D721Med (cell line): ENCODE data around the gene ZIC4.

Experiments
- DNase-seq: peaks from one replicate; pipeline ENCODE4 v3.0.0; 2011; ENCODE audit warnings: low spot score; ENCODE audit not compliant: insufficient read length
- FAIRE-seq: peaks from 2 replicates; lab custom pipeline; 2011; peaks lifted over from hg19 to GRCh38; lab: Jason Lieb, UNC
- TF ChIP-seq, protein P1 (sequence below): IDR thresholded peaks from 2 replicates; pipeline ENCODE4 v1.5.1; 2012; ENCODE audit warnings: mild to moderate bottlenecking, control low read depth; ENCODE audit not compliant: insufficient read depth; ENCODE audit errors: missing control alignments

The ZIC4 gene

GRCh38 chr3:147426931-147427330, 20.6 kb upstream of the ZIC4 start:
- DNase-seq (no peak), FAIRE-seq (no peak)
- TF ChIP-seq, protein P1, sequence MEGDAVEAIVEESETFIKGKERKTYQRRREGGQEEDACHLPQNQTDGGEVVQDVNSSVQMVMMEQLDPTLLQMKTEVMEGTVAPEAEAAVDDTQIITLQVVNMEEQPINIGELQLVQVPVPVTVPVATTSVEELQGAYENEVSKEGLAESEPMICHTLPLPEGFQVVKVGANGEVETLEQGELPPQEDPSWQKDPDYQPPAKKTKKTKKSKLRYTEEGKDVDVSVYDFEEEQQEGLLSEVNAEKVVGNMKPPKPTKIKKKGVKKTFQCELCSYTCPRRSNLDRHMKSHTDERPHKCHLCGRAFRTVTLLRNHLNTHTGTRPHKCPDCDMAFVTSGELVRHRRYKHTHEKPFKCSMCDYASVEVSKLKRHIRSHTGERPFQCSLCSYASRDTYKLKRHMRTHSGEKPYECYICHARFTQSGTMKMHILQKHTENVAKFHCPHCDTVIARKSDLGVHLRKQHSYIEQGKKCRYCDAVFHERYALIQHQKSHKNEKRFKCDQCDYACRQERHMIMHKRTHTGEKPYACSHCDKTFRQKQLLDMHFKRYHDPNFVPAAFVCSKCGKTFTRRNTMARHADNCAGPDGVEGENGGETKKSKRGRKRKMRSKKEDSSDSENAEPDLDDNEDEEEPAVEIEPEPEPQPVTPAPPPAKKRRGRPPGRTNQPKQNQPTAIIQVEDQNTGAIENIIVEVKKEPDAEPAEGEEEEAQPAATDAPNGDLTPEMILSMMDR, result no peak

DNA sequence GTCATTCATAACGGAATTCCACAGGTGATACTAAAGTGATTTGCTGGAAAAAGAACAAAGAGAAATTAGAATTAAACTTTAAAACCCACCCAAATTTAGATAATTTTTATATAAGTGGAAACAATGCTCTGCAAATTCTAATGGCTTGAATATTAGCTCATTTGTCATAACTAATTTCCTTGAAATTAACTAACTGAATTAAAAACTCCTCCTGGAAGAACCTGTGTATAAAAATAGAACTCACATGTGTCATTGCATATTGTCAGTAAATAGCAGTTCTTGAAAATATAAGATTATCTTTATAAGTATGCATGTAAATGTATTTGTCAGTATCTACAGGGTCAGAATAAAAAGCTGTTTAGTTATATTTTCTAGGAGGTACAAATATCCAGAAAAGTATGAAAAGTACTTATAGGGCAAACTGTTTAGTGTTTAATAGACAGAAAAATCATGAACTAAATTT, 19.1 kb upstream of the ZIC4 start:
- TF ChIP-seq, protein P1, result no peak

GRCh38 chr3:147424581-147425387, 18.4 kb upstream of the ZIC4 start:
- TF ChIP-seq, protein P1, result no peak
- DNase-seq (no peak), FAIRE-seq (no peak)

More for the DNA sequence above, 19.1 kb upstream of the ZIC4 start:
- no peak for FAIRE-seq
- no peak for DNase-seq

DNA sequence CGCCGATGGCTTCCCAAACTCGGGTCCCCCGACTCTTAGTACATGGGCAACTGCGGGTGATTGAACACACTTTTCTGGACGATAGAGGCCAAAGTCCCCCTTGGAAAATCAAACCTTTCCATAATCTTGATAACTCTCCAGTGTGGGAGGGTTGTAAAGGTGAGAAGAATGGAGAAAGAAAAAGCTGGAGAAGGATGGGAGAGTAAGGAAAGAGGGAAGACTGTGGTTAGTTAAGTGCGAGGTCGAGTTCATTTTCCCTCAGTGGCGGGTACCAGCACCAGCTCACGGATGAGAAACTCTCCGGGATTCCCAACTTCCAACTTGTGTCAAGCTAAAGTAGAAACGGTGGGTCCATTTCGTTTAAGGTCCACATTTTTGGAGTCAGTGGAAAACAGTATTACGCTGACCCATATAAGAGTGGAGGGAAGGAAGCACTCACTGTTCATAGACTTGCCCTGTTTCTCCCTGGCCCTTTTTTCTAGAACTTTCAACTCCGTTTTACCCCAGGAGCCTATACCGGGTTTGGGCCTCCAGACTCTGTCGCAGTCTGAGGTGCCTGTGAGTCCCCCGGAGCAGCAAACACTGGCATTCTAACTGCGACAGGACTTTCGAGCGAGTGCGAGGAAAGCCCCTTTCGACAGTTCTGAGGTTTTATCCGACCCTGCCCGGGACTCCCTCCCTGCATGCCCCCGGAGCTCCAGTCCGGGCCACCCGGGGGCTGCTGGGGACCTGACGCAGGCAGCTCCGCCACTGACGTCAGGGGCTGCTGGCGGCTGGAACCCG, 17.6 kb upstream of the ZIC4 start:
- DNase-seq (no peak), FAIRE-seq (no peak)
- TF ChIP-seq, protein P1, result no peak

- TF ChIP-seq, protein P1, result no peak
- no peak for FAIRE-seq
- DNase-seq, result no peak
These were observed 17.1 kb upstream of the ZIC4 start for GRCh38 chr3:147423537-147423797.

- no peak for FAIRE-seq
These were observed 16.5 kb upstream of the ZIC4 start for GRCh38 chr3:147422601-147423536.

More at GRCh38 chr3:147422601-147423536, 16.5 kb upstream of the ZIC4 start:
- DNase-seq, result no peak
- TF ChIP-seq, protein P1, result no peak
